H1 (cell line): ENCODE data around the gene SCAMP2. TPM values are rescaled to one million over a fixed set of nuclear protein-coding genes. Genes with fewer than 3 reads are reported as not detected.

Experiments used
- BACH1 ChIP-seq: IDR thresholded peaks from 2 replicates; pipeline ENCODE4 v1.6.1; 2012; ENCODE audit warnings: low read length, improper control_type of control experiment
- EGR1 ChIP-seq: IDR thresholded peaks from 2 replicates; pipeline ENCODE4 v1.6.1; 2011; ENCODE audit warnings: low read depth, low read length, borderline replicate concordance
- JUN ChIP-seq: IDR thresholded peaks from 2 replicates; pipeline ENCODE4 v1.6.1; 2011; ENCODE audit warnings: low read depth, mild to moderate bottlenecking, improper control_type of control experiment, low read length
- JUND ChIP-seq: IDR thresholded peaks from 2 replicates; pipeline ENCODE4 v1.6.1; 2011; ENCODE audit warnings: mild to moderate bottlenecking, improper control_type of control experiment, low read length
- KDM1A ChIP-seq: fragments of 200-600, 300-600 bp; sonication (generic); IDR thresholded peaks from 2 replicates; pipeline ENCODE4 v1.7.1; 2016; ENCODE audit warnings: mild to moderate bottlenecking, low read length, borderline replicate concordance
- MAFK ChIP-seq: IDR thresholded peaks from 2 replicates; pipeline ENCODE4 v1.6.1; 2012; ENCODE audit warnings: low read depth, mild to moderate bottlenecking, improper control_type of control experiment, low read length
- NRF1 ChIP-seq: IDR thresholded peaks from 2 replicates; pipeline ENCODE4 v1.6.1; 2011; ENCODE audit warnings: mild to moderate bottlenecking, low read depth, low read length, improper control_type of control experiment
- PHF8 ChIP-seq: fragments of 200-600 bp; sonication (generic); conservative IDR thresholded peaks from 2 replicates; pipeline ENCODE4 v1.7.1; 2012; ENCODE audit warnings: low read depth, mild to moderate bottlenecking, inconsistent platforms, low read length, moderate library complexity
- RXRA ChIP-seq: IDR thresholded peaks from 2 replicates; pipeline ENCODE4 v1.6.1; 2011; ENCODE audit warnings: low read depth, mild to moderate bottlenecking, low read length, moderate library complexity; ENCODE audit not compliant: insufficient read depth
- polyA plus RNA-seq, 7 experiments: library from polyadenylated mRNA; depleted of rRNA in 3 of 7; stranded (reverse) in 5 of 7; unstranded in 2 of 7; fragments of >200 nt in 5 of 7; fragments of 200-250 nt in 2 of 7; gene quantifications; 1 replicate in 5 of 7; 2 replicates in 1 of 7; 4 replicates in 1 of 7; pipeline versions ENCODE4 v1.2.1 to v1.2.3, GENCODE V29; 2011 to 2013; ENCODE audit warnings: missing spikeins in 2 of 7, mixed read lengths in 2 of 7
- total RNA-seq: library from RNA; stranded (reverse); fragmentation: NEBNext Ultra II Directional; extraction: Animal tissue kit (Norgen Biotek cat#: 25700); gene quantifications from 2 replicates; pipeline ENCODE4 v1.2.1, GENCODE V29; 2021
- TF ChIP-seq, protein P1 (sequence below): fragments of 300-600 bp; sonication (generic); IDR thresholded peaks from 2 replicates; pipeline ENCODE4 v1.7.1; 2012; ENCODE audit warnings: low read length, moderate library complexity, mild to moderate bottlenecking, inconsistent platforms; ENCODE audit not compliant: insufficient replicate concordance
- TF ChIP-seq, protein P2 (sequence below): IDR thresholded peaks from 2 replicates; pipeline ENCODE4 v1.6.1; 2012; ENCODE audit warnings: low read length, inconsistent platforms

SCAMP2 gene
- total and polyA plus RNA-seq, 2 of the 8 experiments (the other 6 are each of a cell fraction or from before 2014, with no cell fraction given), result 41.7 to 131 TPM

DNA sequence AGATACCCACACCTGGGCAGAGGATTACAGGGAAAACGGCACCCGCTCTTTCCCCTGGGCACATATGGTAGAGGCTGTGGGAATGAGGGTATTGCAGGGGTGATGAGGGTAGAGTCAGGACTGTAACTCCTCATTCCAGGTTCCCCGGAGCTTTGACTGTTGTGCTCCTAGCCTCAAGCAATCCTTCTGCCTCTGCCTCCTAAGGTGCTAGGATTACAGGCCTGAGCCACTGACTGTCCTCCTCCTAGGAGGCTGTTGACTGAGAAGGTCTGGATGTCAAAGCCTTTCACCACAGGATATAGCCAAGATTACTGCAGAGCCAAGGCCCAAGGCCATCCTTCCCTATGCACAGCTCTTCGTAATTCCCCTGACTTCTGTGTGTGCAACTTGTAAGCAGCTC is 15.6 kb upstream of the SCAMP2 start (continued):
- TF ChIP-seq, protein P1, sequence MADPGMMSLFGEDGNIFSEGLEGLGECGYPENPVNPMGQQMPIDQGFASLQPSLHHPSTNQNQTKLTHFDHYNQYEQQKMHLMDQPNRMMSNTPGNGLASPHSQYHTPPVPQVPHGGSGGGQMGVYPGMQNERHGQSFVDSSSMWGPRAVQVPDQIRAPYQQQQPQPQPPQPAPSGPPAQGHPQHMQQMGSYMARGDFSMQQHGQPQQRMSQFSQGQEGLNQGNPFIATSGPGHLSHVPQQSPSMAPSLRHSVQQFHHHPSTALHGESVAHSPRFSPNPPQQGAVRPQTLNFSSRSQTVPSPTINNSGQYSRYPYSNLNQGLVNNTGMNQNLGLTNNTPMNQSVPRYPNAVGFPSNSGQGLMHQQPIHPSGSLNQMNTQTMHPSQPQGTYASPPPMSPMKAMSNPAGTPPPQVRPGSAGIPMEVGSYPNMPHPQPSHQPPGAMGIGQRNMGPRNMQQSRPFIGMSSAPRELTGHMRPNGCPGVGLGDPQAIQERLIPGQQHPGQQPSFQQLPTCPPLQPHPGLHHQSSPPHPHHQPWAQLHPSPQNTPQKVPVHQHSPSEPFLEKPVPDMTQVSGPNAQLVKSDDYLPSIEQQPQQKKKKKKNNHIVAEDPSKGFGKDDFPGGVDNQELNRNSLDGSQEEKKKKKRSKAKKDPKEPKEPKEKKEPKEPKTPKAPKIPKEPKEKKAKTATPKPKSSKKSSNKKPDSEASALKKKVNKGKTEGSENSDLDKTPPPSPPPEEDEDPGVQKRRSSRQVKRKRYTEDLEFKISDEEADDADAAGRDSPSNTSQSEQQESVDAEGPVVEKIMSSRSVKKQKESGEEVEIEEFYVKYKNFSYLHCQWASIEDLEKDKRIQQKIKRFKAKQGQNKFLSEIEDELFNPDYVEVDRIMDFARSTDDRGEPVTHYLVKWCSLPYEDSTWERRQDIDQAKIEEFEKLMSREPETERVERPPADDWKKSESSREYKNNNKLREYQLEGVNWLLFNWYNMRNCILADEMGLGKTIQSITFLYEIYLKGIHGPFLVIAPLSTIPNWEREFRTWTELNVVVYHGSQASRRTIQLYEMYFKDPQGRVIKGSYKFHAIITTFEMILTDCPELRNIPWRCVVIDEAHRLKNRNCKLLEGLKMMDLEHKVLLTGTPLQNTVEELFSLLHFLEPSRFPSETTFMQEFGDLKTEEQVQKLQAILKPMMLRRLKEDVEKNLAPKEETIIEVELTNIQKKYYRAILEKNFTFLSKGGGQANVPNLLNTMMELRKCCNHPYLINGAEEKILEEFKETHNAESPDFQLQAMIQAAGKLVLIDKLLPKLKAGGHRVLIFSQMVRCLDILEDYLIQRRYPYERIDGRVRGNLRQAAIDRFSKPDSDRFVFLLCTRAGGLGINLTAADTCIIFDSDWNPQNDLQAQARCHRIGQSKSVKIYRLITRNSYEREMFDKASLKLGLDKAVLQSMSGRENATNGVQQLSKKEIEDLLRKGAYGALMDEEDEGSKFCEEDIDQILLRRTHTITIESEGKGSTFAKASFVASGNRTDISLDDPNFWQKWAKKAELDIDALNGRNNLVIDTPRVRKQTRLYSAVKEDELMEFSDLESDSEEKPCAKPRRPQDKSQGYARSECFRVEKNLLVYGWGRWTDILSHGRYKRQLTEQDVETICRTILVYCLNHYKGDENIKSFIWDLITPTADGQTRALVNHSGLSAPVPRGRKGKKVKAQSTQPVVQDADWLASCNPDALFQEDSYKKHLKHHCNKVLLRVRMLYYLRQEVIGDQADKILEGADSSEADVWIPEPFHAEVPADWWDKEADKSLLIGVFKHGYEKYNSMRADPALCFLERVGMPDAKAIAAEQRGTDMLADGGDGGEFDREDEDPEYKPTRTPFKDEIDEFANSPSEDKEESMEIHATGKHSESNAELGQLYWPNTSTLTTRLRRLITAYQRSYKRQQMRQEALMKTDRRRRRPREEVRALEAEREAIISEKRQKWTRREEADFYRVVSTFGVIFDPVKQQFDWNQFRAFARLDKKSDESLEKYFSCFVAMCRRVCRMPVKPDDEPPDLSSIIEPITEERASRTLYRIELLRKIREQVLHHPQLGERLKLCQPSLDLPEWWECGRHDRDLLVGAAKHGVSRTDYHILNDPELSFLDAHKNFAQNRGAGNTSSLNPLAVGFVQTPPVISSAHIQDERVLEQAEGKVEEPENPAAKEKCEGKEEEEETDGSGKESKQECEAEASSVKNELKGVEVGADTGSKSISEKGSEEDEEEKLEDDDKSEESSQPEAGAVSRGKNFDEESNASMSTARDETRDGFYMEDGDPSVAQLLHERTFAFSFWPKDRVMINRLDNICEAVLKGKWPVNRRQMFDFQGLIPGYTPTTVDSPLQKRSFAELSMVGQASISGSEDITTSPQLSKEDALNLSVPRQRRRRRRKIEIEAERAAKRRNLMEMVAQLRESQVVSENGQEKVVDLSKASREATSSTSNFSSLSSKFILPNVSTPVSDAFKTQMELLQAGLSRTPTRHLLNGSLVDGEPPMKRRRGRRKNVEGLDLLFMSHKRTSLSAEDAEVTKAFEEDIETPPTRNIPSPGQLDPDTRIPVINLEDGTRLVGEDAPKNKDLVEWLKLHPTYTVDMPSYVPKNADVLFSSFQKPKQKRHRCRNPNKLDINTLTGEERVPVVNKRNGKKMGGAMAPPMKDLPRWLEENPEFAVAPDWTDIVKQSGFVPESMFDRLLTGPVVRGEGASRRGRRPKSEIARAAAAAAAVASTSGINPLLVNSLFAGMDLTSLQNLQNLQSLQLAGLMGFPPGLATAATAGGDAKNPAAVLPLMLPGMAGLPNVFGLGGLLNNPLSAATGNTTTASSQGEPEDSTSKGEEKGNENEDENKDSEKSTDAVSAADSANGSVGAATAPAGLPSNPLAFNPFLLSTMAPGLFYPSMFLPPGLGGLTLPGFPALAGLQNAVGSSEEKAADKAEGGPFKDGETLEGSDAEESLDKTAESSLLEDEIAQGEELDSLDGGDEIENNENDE, result no peak
- TF ChIP-seq RXRA (no peak), JUN (no peak), MAFK (no peak), PHF8 (no peak), EGR1 (no peak), KDM1A (no peak), NRF1 (no peak), JUND (no peak), BACH1 (no peak)
- TF ChIP-seq, protein P2, sequence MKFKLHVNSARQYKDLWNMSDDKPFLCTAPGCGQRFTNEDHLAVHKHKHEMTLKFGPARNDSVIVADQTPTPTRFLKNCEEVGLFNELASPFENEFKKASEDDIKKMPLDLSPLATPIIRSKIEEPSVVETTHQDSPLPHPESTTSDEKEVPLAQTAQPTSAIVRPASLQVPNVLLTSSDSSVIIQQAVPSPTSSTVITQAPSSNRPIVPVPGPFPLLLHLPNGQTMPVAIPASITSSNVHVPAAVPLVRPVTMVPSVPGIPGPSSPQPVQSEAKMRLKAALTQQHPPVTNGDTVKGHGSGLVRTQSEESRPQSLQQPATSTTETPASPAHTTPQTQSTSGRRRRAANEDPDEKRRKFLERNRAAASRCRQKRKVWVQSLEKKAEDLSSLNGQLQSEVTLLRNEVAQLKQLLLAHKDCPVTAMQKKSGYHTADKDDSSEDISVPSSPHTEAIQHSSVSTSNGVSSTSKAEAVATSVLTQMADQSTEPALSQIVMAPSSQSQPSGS, result no peak
